SH-SY5Y (cell line): ENCODE results near the gene AFF2.

Experiments
- GATA2 ChIP-seq: IDR thresholded peaks from 2 replicates; pipeline ENCODE4 v1.6.1; 2011; ENCODE audit warnings: mild to moderate bottlenecking, low read depth, low read length
- GATA3 ChIP-seq: IDR thresholded peaks from 2 replicates; pipeline ENCODE4 v1.6.1; 2011; ENCODE audit warnings: low read depth, mild to moderate bottlenecking, low read length, moderate library complexity

DNA sequence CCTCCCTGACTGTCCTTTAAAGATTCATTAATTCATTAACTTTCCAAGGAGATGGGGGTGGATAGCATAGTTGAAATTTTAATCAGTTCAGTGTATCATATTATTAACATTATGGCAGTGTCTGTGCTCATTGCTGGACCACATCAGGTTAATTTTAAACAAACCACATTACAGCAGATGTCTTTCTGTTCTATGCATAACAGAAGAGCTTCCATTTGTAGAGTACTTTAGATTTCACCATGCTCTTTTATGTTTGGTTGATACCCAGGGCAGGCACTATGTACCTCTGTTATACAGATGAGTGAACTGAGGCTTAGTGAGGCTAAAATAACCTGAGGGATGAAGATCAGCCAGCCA lies 41.1 kb downstream of the AFF2 start:
- TF ChIP-seq GATA3 (no peak), GATA2 (no peak)
